Activated CD4-positive, alpha-beta T cell treated with anti-CD3 and anti-CD28 coated beads, Interleukin-2, Interleukin-6, amounts not matched to agents 100 ng/mL and 50 ng/mL, durations not matched to agents 16 hours and 8 hours (primary cell): ENCODE data around the gene ZC3HAV1.

Source experiments
- DNase-seq: peaks from one replicate; pipeline ENCODE4 v3.0.0-alpha.2; 2020

The ZC3HAV1 gene

GRCh38 chr7:139004321-139005090, 105.0 kb downstream of the ZC3HAV1 start:
- no peak for DNase-seq

GRCh38 chr7:138999414-138999813, 110.1 kb downstream of the ZC3HAV1 start:
- DNase-seq: no peak
